Activated T-cell treated with anti-CD3 and anti-CD28 coated beads for 48 hours (primary cell): ENCODE measurements around the gene KCNK15.
"Not testable (repeated sequence)": the region's sequence is repeated elsewhere in the genome, so short reads cannot be mapped to it uniquely, and the experiment has no call there.

Source experiments
- DNase-seq: peaks from one replicate; pipeline ENCODE4 v3.0.0-alpha.2; 2020; ENCODE audit warnings: low read depth

The KCNK15 gene

GRCh38 chr20:44758247-44759101 is 12.8 kb downstream of the KCNK15 start:
- DNase-seq = no peak

GRCh38 chr20:44759595-44759994 is 13.9 kb downstream of the KCNK15 start:
- no peak for DNase-seq

- no peak for DNase-seq
Observed at GRCh38 chr20:44761423-44761822, 15.8 kb downstream of the KCNK15 start.

GRCh38 chr20:44762466-44763140 is 16.9 kb downstream of the KCNK15 start:
- no peak for DNase-seq

- DNase-seq = not testable (repeated sequence)
Observed at GRCh38 chr20:44763798-44764197, 18.1 kb downstream of the KCNK15 start.

GRCh38 chr20:44765091-44765490 is 19.4 kb downstream of the KCNK15 start:
- DNase-seq = no peak

GRCh38 chr20:44765701-44766347 is 20.2 kb downstream of the KCNK15 start:
- no peak for DNase-seq

- DNase-seq = no peak
Observed at GRCh38 chr20:44768256-44768655, 22.6 kb downstream of the KCNK15 start.

- no peak for DNase-seq
Observed at GRCh38 chr20:44768854-44769480, 23.3 kb downstream of the KCNK15 start.

- DNase-seq = no peak
Observed at GRCh38 chr20:44769481-44769863, 23.8 kb downstream of the KCNK15 start.

- DNase-seq = no peak
Observed at GRCh38 chr20:44770484-44771171, 25.0 kb downstream of the KCNK15 start.

GRCh38 chr20:44771172-44771535 is 25.5 kb downstream of the KCNK15 start:
- DNase-seq = no peak

- no peak for DNase-seq
Observed at GRCh38 chr20:44772636-44773035, 27.0 kb downstream of the KCNK15 start.

- no peak for DNase-seq
Observed at GRCh38 chr20:44773070-44773829, 27.6 kb downstream of the KCNK15 start.

GRCh38 chr20:44776980-44777379 is 31.3 kb downstream of the KCNK15 start:
- no peak for DNase-seq

- peak; percentile 18 for DNase-seq
Observed at GRCh38 chr20:44780226-44780625, 34.6 kb downstream of the KCNK15 start.

- no peak for DNase-seq
Observed at GRCh38 chr20:44781118-44781517, 35.5 kb downstream of the KCNK15 start.

- DNase-seq = no peak
Observed at GRCh38 chr20:44781791-44782190, 36.1 kb downstream of the KCNK15 start.

GRCh38 chr20:44784688-44785087 is 39.0 kb downstream of the KCNK15 start:
- DNase-seq = no peak

GRCh38 chr20:44785768-44786167 is 40.1 kb downstream of the KCNK15 start:
- no peak for DNase-seq

- no peak for DNase-seq
Observed at GRCh38 chr20:44787299-44787698, 41.6 kb downstream of the KCNK15 start.
